Smooth muscle cell (in vitro differentiated cells): ENCODE results near the gene CDKL4. TPM values are rescaled to one million over a fixed set of nuclear protein-coding genes. Genes with fewer than 3 reads are reported as not detected.

Experiments used
- DNase-seq: peaks from one replicate; lab custom pipeline; 2025; ENCODE audit not compliant: unreplicated experiment; lab: John Stamatoyannopoulos, UW
- H2AFZ ChIP-seq: fragments of 200-600 bp; sonication (generic); 2 replicates; pipeline ENCODE4 v1.6.0; 2016; ENCODE audit warnings: antibody characterized with exemption, low read depth, mild to moderate bottlenecking
- H3F3A ChIP-seq: fragments of 200-600 bp; sonication (generic); 2 replicates; pipeline ENCODE4 v1.6.0; 2017; ENCODE audit warnings: antibody characterized with exemption, low read depth
- H3K27ac ChIP-seq: fragments of 200-600 bp; sonication (generic); 2 replicates; pipeline ENCODE4 v1.5.1; 2016; ENCODE audit warnings: low read depth, mild to moderate bottlenecking
- H3K27me3 ChIP-seq: fragments of 200-600 bp; sonication (generic); 2 replicates; pipeline ENCODE4 v1.6.1; 2016; ENCODE audit warnings: low read depth, mild to moderate bottlenecking
- H3K36me3 ChIP-seq: fragments of 200-600 bp; sonication (generic); 2 replicates; pipeline ENCODE4 v1.5.1; 2016; ENCODE audit warnings: low read depth
- H3K4me1 ChIP-seq: fragments of 200-600 bp; sonication (generic); 2 replicates; pipeline ENCODE4 v1.5.1; 2016; ENCODE audit warnings: low read depth
- H3K4me2 ChIP-seq: fragments of 200-600 bp; sonication (generic); 2 replicates; pipeline ENCODE4 v1.6.0; 2016; ENCODE audit warnings: mild to moderate bottlenecking
- H3K4me3 ChIP-seq: fragments of 200-600 bp; sonication (generic); 2 replicates; pipeline ENCODE4 v1.5.1; 2016; ENCODE audit warnings: mild to moderate bottlenecking
- H3K79me2 ChIP-seq: fragments of 200-600 bp; sonication (generic); 2 replicates; pipeline ENCODE4 v1.6.0; 2016; ENCODE audit warnings: low read depth, mild to moderate bottlenecking
- H3K9ac ChIP-seq: fragments of 200-600 bp; sonication (generic); 2 replicates; pipeline ENCODE4 v1.6.0; 2016; ENCODE audit warnings: low read depth
- H3K9me3 ChIP-seq: fragments of 200-600 bp; sonication (generic); replicated peaks from 2 replicates; pipeline ENCODE4 v1.5.1; 2016; ENCODE audit warnings: low read depth
- H4K20me1 ChIP-seq: fragments of 200-600 bp; sonication (generic); 2 replicates; pipeline ENCODE4 v1.6.0; 2016; ENCODE audit warnings: low read depth
- CTCF ChIP-seq: fragments of 200-600 bp; sonication (generic); IDR thresholded peaks from 2 replicates; pipeline ENCODE4 v1.5.1; 2017; ENCODE audit warnings: borderline replicate concordance, mild to moderate bottlenecking, antibody characterized with exemption; ENCODE audit not compliant: insufficient read depth, poor library complexity, severe bottlenecking
- WGBS: methylation state at CpG from one replicate; pipeline ENCODE4 v1.1.7; 2016; ENCODE audit warnings: low lambda C conversion rate; 5-methylcytosine and 5-hydroxymethylcytosine counted together
- polyA plus RNA-seq: library from polyadenylated mRNA; unstranded; fragments of >200 nt; fragmentation: Nextera tagmentation; extraction: Ambion mirVana; gene quantifications from 2 replicates; pipeline ENCODE4 v1.2.1, GENCODE V29; 2016
- total RNA-seq: library from RNA; depleted of rRNA; stranded (reverse); fragments of >200 nt; gene quantifications from 2 replicates; pipeline ENCODE4 v1.2.3, GENCODE V29; 2014

CDKL4 gene
- total and polyA plus RNA-seq, 2 experiments from 2014 or later, result 0.27 to 0.53 TPM

GRCh38 chr2:39135690-39136259 is 108.0 kb downstream of the CDKL4 start:
- Histone ChIP-seq H3F3A (no peaks in the 10 kb centered on the region), H3K36me3 (no peaks in the 10 kb centered on the region), H3K4me1 (no peaks in the 10 kb centered on the region), H3K9me3 (no peaks in the 10 kb centered on the region), H3K4me2 (no peak overlapping the region), H3K9ac (no peak overlapping the region), H3K79me2 (no peaks in the 10 kb centered on the region), H3K4me3 (no peak overlapping the region), H3K27ac (no peak overlapping the region), H4K20me1 (no peaks in the 10 kb centered on the region), H2AFZ (no peak overlapping the region), H3K27me3 (no peaks in the 10 kb centered on the region)
- TF ChIP-seq CTCF, result no peak
- DNase-seq, result no peak
- 86% methylated on average over 5 of the region's 5 CpGs for WGBS

- Histone ChIP-seq H3K27me3 (no peaks in the 10 kb centered on the region), H3K9ac (no peak overlapping the region), H3K4me2 (no peak overlapping the region), H3F3A (no peaks in the 10 kb centered on the region), H3K36me3 (no peaks in the 10 kb centered on the region), H3K79me2 (no peaks in the 10 kb centered on the region), H2AFZ (no peak overlapping the region), H3K4me3 (no peak overlapping the region), H3K9me3 (no peaks in the 10 kb centered on the region), H3K4me1 (no peaks in the 10 kb centered on the region), H4K20me1 (no peaks in the 10 kb centered on the region), H3K27ac (no peak overlapping the region)
- DNase-seq, result no peak
- no peak for TF ChIP-seq CTCF
- WGBS, result 85% methylated on average over 3 of the region's 3 CpGs
Observed at GRCh38 chr2:39133215-39133851, 110.4 kb downstream of the CDKL4 start.

- DNase-seq, result no peak
Observed at GRCh38 chr2:39128919-39129391, 114.8 kb downstream of the CDKL4 start.

More at GRCh38 chr2:39128919-39129391, 114.8 kb downstream of the CDKL4 start:
- no peaks in the 10 kb centered on the region for H3K36me3 ChIP-seq
- H3K4me1 ChIP-seq, result peaks cover 5% of the 10 kb centered on the region
- H3K9me3 ChIP-seq, result no peaks in the 10 kb centered on the region
- no peak for TF ChIP-seq CTCF
- H3K4me2 ChIP-seq, result no peak overlapping the region
- no peak overlapping the region for H3K27ac ChIP-seq
- no peaks in the 10 kb centered on the region for H3K27me3 ChIP-seq
- WGBS, result 86% methylated on average over 1 of the region's 1 CpG
- H3F3A ChIP-seq, result no peaks in the 10 kb centered on the region
- H3K9ac ChIP-seq, result no peak overlapping the region
- no peaks in the 10 kb centered on the region for H4K20me1 ChIP-seq
- H3K4me3 ChIP-seq, result no peak overlapping the region
- H3K79me2 ChIP-seq, result no peaks in the 10 kb centered on the region
- no peak overlapping the region for H2AFZ ChIP-seq
